ENCODE measurements around the gene CTSA.

DNA sequence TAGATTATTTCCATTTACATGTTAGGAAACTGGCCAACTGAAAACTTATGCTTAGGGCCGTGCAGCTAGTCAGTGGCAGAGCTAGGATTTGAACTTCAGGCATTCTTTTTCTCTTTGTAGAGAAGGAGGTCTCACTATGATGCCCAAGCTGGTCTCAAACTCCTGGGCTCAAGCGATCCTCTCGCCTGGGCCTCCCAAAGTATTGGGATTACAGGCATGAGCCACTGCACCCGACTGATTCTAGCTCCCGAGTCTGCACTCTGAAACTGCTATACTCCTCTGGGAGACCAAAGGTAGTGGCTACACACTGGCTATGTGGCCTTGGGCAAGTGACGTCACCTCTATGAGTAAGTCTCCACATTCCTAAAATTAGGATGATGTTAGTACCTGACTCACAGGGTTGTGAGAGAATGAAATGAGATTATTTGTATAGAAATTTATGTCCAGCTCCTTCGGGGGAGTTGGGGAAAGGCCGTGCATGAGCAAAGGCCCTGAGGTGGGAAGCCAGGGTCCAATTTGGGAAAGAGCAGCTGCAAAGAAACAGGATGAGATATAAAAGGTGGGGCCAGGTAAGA lies 14.5 kb downstream of the CTSA start:
- TF ChIP-seq TEAD4 (IDR thresholded peaks at IDR 0.05): no peak
- no peak for TF ChIP-seq EP300 (IDR thresholded peaks at IDR 0.05; ENCODE audit: borderline replicate concordance)
- no peak for TF ChIP-seq ZBTB7A (IDR thresholded peaks at IDR 0.05; ENCODE audit: low read depth)
- TF ChIP-seq REST (IDR thresholded peaks at IDR 0.05; ENCODE audit: low read depth): no peak
- TF ChIP-seq CEBPB (IDR thresholded peaks at IDR 0.05): no peak
- no peak for TF ChIP-seq TAF1 (IDR thresholded peaks at IDR 0.05; ENCODE audit: low read depth)
- TF ChIP-seq CREB1 (IDR thresholded peaks at IDR 0.05; ENCODE audit: low read depth): no peak
- TF ChIP-seq RAD21 (IDR thresholded peaks at IDR 0.05; ENCODE audit: low read depth): no peak
- TF ChIP-seq EGR1 (IDR thresholded peaks at IDR 0.05): no peak

Data from Ishikawa (cell line).